Stimulated activated naive CD8-positive, alpha-beta T cell treated with anti-CD3 and anti-CD28 coated beads, Interleukin-15, amount 100 ng/mL, for 72 hours (primary cell): ENCODE measurements around the gene PNMA6E.

ENCODE experiments used
- ATAC-seq: fragments of 150-1000 bp; cut with Tn5 transposase; 2 replicates; pipeline ENCODE4 v1.10.0; 2021; ENCODE audit warnings: mild to moderate bottlenecking, moderate library complexity
- DNase-seq, 2 donors: peaks; one replicate each; pipeline ENCODE4 v3.0.0; 2021 to 2022
- H3K27ac Mint-ChIP-seq, 2 donors: one replicate each; pipeline ENCODE4 v1.8.0; 2022; ENCODE audit warnings: mild to moderate bottlenecking in 2 of 2, mixed read lengths in 2 of 2, moderate library complexity in 2 of 2
- H3K27me3 Mint-ChIP-seq: one replicate; pipeline ENCODE4 v1.8.0; 2022; ENCODE audit warnings: mixed read lengths
- H3K4me1 Mint-ChIP-seq: one replicate; pipeline ENCODE4 v1.8.0; 2022; ENCODE audit warnings: mild to moderate bottlenecking, mixed read lengths
- H3K4me3 Mint-ChIP-seq, 2 donors: one replicate each; pipeline ENCODE4 v1.8.0; 2022; ENCODE audit warnings: mild to moderate bottlenecking in 2 of 2, mixed read lengths in 2 of 2, moderate library complexity in 1 of 2
- H3K9me3 Mint-ChIP-seq, 2 donors: one replicate each; pipeline ENCODE4 v1.8.0; 2022; ENCODE audit warnings: mixed read lengths in 2 of 2

PNMA6E gene

DNA sequence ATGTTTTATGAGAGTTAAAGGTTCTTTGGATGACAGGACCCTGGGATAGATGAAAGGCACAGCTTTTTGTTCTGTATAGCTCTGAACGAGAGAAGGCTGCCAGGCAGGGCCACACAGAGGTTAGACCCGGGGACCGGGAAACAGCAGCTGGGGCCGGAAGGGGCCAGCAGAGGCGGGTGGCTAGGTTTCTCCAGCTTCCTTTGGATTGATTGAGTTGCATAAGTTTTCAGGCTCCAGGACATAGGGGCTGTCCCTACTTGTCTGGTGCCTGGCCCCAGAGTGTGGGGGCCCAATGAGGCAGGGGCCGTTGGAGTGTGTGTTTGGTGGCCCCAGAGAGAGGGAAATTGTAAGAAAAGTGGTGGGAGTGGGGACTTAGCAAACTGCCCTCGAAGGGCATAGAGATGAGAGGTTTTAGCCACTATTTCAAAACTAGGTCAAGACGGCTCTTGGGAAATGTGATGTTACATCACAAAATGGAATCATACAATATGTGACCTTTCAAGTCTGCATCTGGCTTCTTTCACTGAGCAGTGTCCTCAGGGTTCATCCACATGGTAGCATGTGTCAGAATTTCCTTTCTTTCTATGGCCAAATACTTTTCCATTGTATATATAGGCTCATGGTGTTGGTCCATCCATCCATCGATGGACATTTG lies 13.8 kb upstream of the PNMA6E start:
- Mint-ChIP-seq H3K27ac (no peak overlapping the region), H3K9me3 (no peaks in the 10 kb centered on the region), H3K27me3 (peaks cover 8% of the 10 kb centered on the region), H3K4me1 (peaks cover 20% of the 10 kb centered on the region), H3K4me3 (no peak overlapping the region)
- DNase-seq (no peak), ATAC-seq (no peak)

DNA sequence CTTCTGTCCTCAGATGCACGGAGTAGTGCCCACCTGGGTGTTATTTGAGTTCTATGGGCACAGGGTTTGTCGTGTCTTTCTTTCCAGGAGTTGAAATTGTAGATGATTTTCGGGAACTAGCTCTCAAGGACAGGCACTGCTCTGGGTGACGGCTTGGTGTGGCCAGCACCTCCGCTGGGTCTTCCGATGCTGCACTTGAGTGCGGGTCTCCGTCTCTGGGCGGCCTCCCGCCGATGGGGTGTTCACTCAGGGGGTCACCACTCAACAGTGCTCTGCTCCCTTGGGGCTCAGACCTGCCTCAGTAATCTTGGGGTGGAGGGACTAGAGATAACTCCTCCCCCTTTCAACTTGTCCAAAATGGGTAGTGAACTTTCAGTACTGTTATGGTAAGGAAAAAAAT lies 12.6 kb upstream of the PNMA6E start:
- H3K4me3 Mint-ChIP-seq = no peak overlapping the region
- peaks cover 20% of the 10 kb centered on the region for H3K4me1 Mint-ChIP-seq
- no peak overlapping the region for H3K27ac Mint-ChIP-seq
- peaks cover 8% of the 10 kb centered on the region for H3K27me3 Mint-ChIP-seq
- ATAC-seq = no peak
- no peak for DNase-seq
- H3K9me3 Mint-ChIP-seq = no peaks in the 10 kb centered on the region

DNA sequence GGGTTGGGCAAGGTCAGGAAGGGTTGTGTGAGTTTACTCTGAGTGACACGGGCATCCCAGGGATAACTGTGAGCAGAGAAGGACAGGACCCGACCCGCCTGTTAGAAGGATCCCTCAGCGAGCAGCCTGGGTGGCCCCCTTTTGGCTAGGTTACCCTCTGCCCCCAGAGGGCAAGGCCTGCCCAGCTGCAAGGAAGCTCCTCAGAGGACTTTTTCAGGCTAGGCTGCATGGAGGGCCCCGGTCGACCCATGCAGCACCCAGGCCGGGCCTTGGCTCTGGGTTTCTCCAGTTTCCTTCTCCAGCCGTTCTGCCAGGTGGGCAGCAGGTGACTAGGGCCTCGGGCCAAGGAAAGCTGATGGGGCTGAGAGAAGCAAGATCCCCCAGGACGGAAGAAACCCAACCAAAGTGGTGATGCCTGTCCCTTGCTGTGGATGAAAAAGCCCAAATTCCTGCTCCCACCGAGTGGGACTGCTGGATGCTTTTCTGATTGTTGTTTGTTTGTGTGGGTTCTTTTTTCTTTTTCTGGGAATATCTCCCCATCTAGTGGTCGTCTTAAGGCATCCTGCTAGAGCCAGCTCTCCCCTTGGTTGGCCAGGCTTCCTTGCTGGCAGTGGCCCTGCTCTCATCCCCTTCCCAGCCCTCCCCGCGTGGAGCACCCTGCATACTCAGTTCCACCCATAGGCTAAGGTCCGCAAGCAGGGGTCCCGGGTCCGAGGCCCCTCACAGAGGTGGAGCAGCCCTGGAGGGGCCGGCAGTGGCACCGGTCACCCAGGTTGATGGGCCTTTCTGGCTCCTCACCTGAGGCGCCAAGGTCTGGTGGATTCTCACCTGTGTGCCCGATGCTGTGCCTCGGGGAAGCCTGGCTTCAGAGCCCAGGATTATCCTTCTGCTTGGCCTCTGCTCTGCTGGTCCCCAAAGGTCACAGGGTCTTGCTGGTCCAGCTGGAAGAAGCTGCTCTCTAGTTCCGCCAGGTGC lies 11.9 kb upstream of the PNMA6E start:
- H3K27me3 Mint-ChIP-seq = peaks cover 8% of the 10 kb centered on the region
- peaks cover 20% of the 10 kb centered on the region for H3K4me1 Mint-ChIP-seq
- ATAC-seq (no peak), DNase-seq (no peak)
- no peak overlapping the region for H3K27ac Mint-ChIP-seq
- no peak overlapping the region for H3K4me3 Mint-ChIP-seq
- no peaks in the 10 kb centered on the region for H3K9me3 Mint-ChIP-seq

DNA sequence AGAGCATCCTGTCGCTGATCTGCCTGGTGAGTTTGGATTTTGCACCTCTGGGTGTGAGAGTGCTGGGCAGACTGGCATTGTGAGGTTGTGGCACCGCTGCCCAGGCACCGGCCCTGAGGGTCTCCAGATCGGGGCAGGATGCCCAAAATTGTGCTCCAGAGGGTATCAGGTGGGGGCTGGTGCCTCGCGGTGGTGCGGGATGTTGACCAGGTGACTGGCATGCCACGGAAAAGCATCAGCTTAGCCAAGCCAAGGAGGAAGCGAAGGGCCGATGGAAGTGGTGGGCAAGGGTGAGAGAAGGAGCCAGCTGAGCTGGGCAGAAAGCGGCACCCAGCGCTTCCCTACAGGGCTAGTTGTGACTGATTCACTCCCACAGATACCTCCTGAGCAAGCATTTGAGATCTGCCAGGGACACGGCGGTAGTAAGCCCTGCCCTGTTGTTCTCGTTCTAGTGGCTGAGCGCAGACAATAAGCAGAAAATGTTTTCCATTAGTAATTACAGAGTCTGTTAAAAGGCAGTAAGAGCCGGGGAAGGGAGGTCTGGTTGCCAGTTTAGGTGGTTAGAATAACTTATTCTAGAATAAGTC lies 10.9 kb upstream of the PNMA6E start:
- DNase-seq = no peak
- peak overlapping the region; percentile 78 to 84 for H3K4me3 Mint-ChIP-seq
- ATAC-seq = no peak
- peaks cover 8% of the 10 kb centered on the region for H3K27me3 Mint-ChIP-seq
- H3K27ac Mint-ChIP-seq = peak overlapping the region in 1 of 2 donors; percentile 86
- H3K9me3 Mint-ChIP-seq = no peaks in the 10 kb centered on the region
- H3K4me1 Mint-ChIP-seq = peaks cover 20% of the 10 kb centered on the region

DNA sequence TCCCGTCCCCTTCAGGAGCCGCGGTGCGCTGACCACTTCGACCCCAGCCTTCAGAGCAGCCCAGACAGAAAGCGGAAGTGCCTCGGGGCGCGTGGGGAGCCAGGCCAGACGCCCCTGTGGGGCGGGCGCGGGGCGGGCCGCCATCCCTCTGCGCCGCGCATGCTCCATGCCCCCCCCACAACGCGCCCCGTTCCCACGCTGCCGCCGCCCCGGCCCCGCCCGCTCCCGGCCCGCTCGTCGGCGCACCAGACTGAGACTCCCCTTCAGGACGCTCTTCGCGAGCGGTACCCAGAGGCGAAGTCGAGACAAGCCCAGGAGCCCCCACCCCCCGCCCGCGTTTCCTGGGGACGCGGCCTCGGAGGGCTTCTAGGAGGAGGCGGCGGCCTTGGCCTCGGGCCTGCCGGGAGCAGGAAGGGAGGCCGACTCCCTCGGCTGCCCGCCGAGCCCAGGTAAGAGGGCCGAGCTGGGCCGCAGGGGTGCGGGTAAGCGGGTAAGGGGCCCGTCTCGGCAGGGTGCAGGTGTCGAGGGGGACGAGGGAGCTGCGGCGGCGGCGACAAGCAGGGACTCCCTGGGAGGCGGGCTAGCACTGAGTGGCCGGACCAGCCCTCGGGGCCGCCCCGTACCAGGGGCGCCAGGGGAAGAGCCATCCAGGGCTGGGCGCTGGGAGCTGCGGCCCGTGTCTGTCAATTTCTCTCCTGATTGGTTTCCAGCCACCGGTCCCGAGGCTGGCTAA lies 10.3 kb upstream of the PNMA6E start, which contains the start of gene ZFP92:
Gene ZFP92 (plus strand): TSS at position 218 of the 733 bp plus-strand sequence. CDS start 6,851 bp downstream, outside the sequence.
- H3K27ac Mint-ChIP-seq = peak within 1 kb of the TSS in 1 of 2 donors; percentile 86

DNA sequence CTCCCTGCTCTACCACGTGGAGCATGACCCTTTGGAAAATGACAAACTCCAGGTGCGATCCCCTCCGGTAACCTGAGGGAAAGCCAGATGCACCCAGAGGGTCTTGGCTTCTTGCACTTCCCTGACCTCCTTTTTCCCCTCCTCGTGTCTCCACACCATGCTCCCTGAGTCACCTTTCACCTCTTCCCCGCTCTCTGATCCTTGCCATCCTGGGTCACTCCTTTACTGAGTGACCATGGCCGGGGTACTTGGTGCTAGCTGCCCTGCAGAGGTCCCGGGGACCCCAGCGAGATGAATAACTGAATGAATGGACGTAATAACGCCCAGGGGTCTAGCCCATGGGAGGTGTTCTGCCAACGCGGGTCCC lies 9.7 kb upstream of the PNMA6E start:
- Mint-ChIP-seq H3K9me3 (no peaks in the 10 kb centered on the region), H3K27ac (peak overlapping the region in 1 of 2 donors; percentile 72), H3K27me3 (peaks cover 8% of the 10 kb centered on the region), H3K4me3 (peak overlapping the region; percentile 68 to 84), H3K4me1 (peaks cover 20% of the 10 kb centered on the region)
- DNase-seq (no peak), ATAC-seq (no peak)

More for the DNA sequence above, 10.3 kb upstream of the PNMA6E start, which contains the start of gene ZFP92:
- ATAC-seq (peak; percentile 64), DNase-seq (peak; percentile 18 to 36)
- Mint-ChIP-seq H3K4me3 (peak within 1 kb of the TSS; percentile 78 to 84), H3K9me3 (no peaks in the 10 kb centered on the region), H3K4me1 (peaks cover 20% of the 10 kb centered on the region), H3K27me3 (peaks cover 8% of the 10 kb centered on the region)

DNA sequence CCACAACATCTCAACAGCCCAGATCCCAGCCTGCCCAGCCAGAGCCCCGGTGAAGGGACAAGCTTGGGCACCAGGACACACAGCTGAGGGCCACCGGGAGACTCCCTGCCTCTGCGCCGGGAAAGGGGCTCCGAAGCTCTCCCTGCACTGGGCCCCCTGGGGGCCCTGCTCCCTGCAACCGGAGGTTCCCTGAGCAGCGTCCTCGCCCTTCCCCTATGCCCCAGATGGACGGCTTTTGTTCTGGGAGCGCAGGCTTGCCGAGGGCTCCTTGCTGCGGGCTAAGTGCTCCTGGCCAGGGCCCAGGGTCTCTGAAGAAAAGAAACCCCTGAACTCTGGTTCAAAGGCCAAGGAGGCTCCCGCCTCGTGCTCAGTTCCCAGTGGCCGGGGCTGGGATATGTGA lies 9.2 kb upstream of the PNMA6E start:
- DNase-seq (no peak), ATAC-seq (no peak)
- no peak overlapping the region for H3K4me3 Mint-ChIP-seq
- no peak overlapping the region for H3K27ac Mint-ChIP-seq
- peaks cover 20% of the 10 kb centered on the region for H3K4me1 Mint-ChIP-seq
- H3K27me3 Mint-ChIP-seq = peaks cover 8% of the 10 kb centered on the region
- no peaks in the 10 kb centered on the region for H3K9me3 Mint-ChIP-seq

DNA sequence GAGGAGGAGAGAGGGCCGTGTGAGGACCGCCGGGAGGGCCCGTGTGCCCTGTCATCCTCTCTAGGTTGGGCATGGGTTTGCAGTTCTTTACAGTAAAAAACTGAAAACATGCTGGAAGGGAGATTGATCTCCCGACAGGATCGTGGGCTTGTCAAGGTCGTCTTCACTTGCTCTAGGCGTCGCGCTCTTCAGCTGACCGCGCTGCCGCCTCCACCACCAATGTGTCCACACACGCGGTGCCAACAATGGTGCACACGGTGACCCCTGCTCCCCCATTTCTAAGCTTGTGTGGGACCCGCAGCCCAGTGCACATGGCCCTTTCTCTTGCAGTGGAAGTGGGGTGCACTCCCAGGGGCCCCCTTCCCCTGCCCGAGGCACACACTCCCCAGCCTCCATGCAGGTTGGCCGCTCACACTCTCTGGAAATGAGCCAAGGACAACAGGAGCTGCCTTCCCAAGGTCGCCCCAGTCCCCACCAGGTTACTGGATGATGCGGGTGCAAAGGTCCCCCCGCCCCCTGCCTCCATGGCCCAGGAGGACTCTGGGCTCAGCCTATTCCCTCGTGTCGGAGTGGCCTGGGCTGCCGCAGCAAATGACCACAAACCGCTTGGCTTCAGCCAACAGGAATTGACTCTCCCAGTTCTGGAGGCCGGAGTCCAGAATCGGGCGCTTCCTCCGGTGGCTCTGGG lies 8.4 kb upstream of the PNMA6E start:
- Mint-ChIP-seq H3K9me3 (no peaks in the 10 kb centered on the region), H3K4me1 (peaks cover 20% of the 10 kb centered on the region), H3K27me3 (peaks cover 8% of the 10 kb centered on the region), H3K4me3 (no peak overlapping the region), H3K27ac (no peak overlapping the region)
- DNase-seq (no peak), ATAC-seq (no peak)

DNA sequence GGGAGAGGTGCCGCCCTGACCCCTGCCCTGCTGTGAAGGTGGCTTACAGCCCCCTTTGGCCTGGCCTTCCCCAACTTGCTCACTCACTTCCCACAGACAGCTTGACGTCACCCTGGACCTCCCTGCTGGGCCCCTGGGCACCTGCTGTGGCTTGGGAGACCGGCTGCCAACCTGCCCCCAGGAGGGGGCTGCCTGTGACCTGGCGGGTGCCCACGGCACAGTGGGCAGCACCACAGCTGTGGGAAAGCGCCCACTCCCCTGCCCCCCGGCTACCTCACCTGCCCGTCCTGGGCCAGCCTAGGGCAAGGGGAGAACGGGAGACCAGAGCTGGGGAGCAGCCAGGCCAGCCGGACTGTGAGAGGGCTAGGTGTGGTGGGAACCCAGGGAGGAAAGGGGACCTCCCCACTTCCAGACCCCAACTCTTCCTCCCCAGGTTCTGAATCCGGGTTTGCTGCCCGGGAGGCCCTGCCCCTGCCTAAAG lies 7.8 kb upstream of the PNMA6E start:
- H3K27me3 Mint-ChIP-seq = peaks cover 8% of the 10 kb centered on the region
- ATAC-seq = no peak
- no peak overlapping the region for H3K4me3 Mint-ChIP-seq
- H3K27ac Mint-ChIP-seq = peak overlapping the region in 1 of 2 donors; percentile 54
- H3K9me3 Mint-ChIP-seq = no peaks in the 10 kb centered on the region
- DNase-seq = no peak
- H3K4me1 Mint-ChIP-seq = peaks cover 20% of the 10 kb centered on the region

DNA sequence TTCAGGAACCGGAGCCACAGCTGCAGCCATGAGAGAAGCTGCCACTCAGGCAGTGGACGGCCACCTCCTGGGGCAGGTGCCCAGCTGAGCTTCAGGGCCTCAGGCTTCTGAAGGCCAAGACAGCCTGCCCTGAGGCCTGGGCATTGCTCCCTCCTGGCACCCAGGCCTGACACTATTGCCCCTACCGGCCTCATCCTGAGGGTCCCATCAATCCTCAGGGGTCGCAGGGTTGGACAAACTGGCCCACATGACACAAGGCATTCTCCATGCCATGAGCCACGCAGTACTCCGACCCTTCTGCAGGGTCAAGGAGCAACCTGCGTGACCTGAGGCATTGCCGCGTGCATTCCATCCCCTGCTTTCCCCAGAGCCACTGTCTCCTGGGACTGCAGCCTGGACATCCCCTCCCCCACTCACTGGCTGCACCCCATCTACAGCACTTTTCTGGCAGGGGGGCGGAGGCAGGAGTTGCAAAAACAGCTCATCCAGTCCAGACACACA lies 7.1 kb upstream of the PNMA6E start:
- Mint-ChIP-seq H3K4me1 (peaks cover 16% of the 10 kb centered on the region), H3K4me3 (no peak overlapping the region), H3K27ac (no peak overlapping the region), H3K27me3 (peaks cover 8% of the 10 kb centered on the region), H3K9me3 (no peaks in the 10 kb centered on the region)
- DNase-seq (no peak), ATAC-seq (no peak)

DNA sequence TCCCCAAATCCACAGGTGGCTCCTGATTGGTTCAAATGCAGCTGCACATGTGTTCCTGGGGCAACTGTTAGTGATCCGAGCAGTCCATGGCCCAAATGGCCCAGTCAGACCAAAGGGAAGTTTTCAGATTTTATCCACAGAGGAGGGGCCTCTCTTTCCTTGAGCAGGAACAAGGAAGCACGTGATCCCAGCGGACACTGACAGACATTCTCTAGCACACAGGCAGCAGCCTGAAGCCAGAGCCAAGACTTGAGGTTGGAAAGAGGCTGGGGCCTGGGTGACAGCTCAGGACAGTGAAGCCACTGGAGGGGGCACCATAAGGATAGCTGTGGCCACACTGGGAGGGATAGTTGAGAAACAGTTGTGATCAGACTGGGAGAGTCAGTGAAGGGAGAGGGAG lies 6.6 kb upstream of the PNMA6E start:
- DNase-seq (no peak), ATAC-seq (no peak)
- H3K9me3 Mint-ChIP-seq = no peaks in the 10 kb centered on the region
- peaks cover 8% of the 10 kb centered on the region for H3K27me3 Mint-ChIP-seq
- H3K4me3 Mint-ChIP-seq = no peak overlapping the region
- peaks cover 16% of the 10 kb centered on the region for H3K4me1 Mint-ChIP-seq
- H3K27ac Mint-ChIP-seq = peak overlapping the region in 1 of 2 donors; percentile 83

DNA sequence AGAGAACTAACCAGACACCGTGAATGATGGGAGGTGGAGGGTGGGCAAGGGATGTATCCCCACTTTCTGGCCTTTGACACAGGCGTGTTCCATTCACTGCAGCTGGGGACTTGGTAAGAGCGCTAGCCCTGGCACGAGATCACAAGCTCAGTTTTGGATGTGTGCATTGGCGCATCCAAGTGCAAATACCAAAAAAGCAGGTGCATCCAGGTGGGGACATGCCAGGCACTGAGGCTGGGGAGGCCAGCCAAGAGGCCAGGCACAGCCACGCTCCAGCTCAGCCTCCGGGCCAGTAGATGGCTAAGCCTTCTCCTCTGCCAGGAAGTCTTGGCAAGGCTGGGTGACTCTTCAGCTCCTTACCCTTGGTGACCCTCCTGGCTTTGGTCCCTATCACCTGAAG lies 5.8 kb upstream of the PNMA6E start:
- Mint-ChIP-seq H3K4me1 (peaks cover 8% of the 10 kb centered on the region), H3K9me3 (no peaks in the 10 kb centered on the region), H3K27me3 (peaks cover 1% of the 10 kb centered on the region), H3K4me3 (no peak overlapping the region), H3K27ac (no peak overlapping the region)
- ATAC-seq (no peak), DNase-seq (no peak)

DNA sequence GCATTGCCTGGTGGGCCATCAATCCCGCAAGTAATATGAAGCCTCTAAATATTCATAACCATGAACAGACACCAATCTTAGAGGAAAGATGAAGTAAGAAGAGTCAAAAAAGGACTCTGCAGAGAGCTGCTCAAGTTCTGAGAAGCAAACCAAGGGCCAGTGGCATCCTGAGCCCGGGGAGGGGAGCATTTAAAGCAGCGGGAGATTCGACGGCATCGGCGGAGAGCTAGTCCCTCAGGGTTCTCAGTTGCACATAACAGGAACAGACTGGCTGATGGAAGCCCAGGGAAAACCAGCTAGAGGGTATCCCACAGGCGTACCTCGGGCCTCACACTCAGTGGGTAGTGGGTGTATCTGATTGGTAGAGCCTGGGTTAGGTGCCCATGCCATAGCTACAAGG lies 4.9 kb upstream of the PNMA6E start:
- no peaks in the 10 kb centered on the region for H3K27me3 Mint-ChIP-seq
- peak overlapping the region in 1 of 2 donors; percentile 83 for H3K27ac Mint-ChIP-seq
- no peaks in the 10 kb centered on the region for H3K9me3 Mint-ChIP-seq
- peaks cover 4% of the 10 kb centered on the region for H3K4me1 Mint-ChIP-seq
- DNase-seq = no peak
- no peak for ATAC-seq
- H3K4me3 Mint-ChIP-seq = no peak overlapping the region

DNA sequence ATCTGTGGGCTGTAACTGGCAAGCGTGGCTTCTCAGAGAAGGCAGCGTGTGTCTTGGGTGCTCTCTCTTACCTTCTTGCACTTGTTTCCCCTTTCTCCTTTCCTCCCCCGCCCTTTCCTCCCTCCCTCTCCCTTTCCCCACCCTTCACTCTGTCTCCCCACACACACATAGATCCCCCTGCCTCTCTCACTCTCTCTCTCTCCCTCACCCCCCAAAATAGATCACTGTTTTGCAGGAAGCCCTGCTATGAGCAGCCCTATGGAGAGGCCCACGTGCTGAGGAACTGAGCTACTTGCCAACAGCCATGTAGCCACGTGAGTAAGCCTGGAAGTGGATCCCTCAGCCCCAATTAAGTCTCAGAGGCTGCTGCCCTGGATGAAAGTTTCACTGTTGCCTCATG lies 4.3 kb upstream of the PNMA6E start:
- Mint-ChIP-seq H3K4me3 (no peak overlapping the region), H3K27me3 (no peaks in the 10 kb centered on the region), H3K4me1 (no peaks in the 10 kb centered on the region), H3K27ac (no peak overlapping the region), H3K9me3 (no peaks in the 10 kb centered on the region)
- DNase-seq = no peak
- ATAC-seq = no peak
